A549 (cell line): ENCODE measurements around the gene FAM120A. TPM values are rescaled to one million over a fixed set of nuclear protein-coding genes. Genes with fewer than 3 reads are reported as not detected.

Source experiments
- ATAC-seq, 2 experiments: fragments of 200-7000 bp in 1 of 2; fragments of >200 bp in 1 of 2; cut with Nextera tagmentation in 1 of 2; cut with Tn5 transposase in 1 of 2; 3 replicates each; pipeline versions ENCODE4 v1.8.0 to v1.9.1; 2018 to 2020; ENCODE audit warnings: mild to moderate bottlenecking in 1 of 2, moderate library complexity in 1 of 2
- CTCF ChIA-PET: fragments of 300-600 bp; sonication (Branson Sonifier 250); formaldehyde crosslinking; extraction: SDS; loops from one replicate; lab custom pipeline; 2021; ENCODE audit warnings: antibody characterized with exemption, inconsistent platforms; lab: Yijun Ruan, JAX
- POLR2A ChIA-PET: fragments of 350-600 bp; formaldehyde crosslinking; extraction: SDS; loops from one replicate; lab custom pipeline; 2021; ENCODE audit warnings: antibody characterized with exemption, inconsistent platforms; lab: Yijun Ruan, JAX
- DNase-seq, 2 experiments: peaks; one replicate each; pipeline versions ENCODE4 v3.0.0 to v3.0.0-alpha.2; 2011 to 2016; ENCODE audit warnings: low read depth in 1 of 2, low spot score in 1 of 2
- FAIRE-seq: peaks from 2 replicates; lab custom pipeline; 2011; peaks lifted over from hg19 to GRCh38; lab: Jason Lieb, UNC
- H3K27ac ChIP-seq, 2 experiments: fragments of >200 bp; sonication (Bioruptor Twin); formaldehyde crosslinking; 3 replicates each; pipeline ENCODE4 v1.5.1; 2016 to 2017
- H3K4me1 ChIP-seq: fragments of >200 bp; sonication (Bioruptor Twin); formaldehyde crosslinking; 3 replicates; pipeline ENCODE4 v1.6.1; 2016
- H3K4me2 ChIP-seq: fragments of >200 bp; sonication (Bioruptor Twin); formaldehyde crosslinking; 3 replicates; pipeline ENCODE4 v1.6.1; 2016
- H3K4me3 ChIP-seq: fragments of >200 bp; sonication (Bioruptor Twin); formaldehyde crosslinking; 3 replicates; pipeline ENCODE4 v1.5.1; 2016
- H3K9me3 ChIP-seq: fragments of >200 bp; sonication (Bioruptor Twin); formaldehyde crosslinking; 3 replicates; pipeline ENCODE4 v1.6.1; 2016
- CHD2 ChIP-seq: fragments of 150-350 bp; IDR thresholded peaks from 2 replicates; pipeline ENCODE4 v1.6.1; 2014; ENCODE audit warnings: low read length; ENCODE audit not compliant: partially characterized antibody
- EP300 ChIP-seq, 2 experiments: fragments of >200 bp; sonication (Bioruptor Twin); formaldehyde crosslinking; IDR thresholded peaks; 2 replicates in 1 of 2; 3 replicates in 1 of 2; pipeline ENCODE4 v1.6.1; 2016 to 2017
- FOSB ChIP-seq: fragments of 250-450 bp; sonication (Bioruptor Pico); IDR thresholded peaks from 2 replicates; pipeline ENCODE4 v1.5.0; 2020; ENCODE audit warnings: mild to moderate bottlenecking, moderate library complexity
- FOSL2 ChIP-seq, 2 experiments: fragments of 450-650 bp in 1 of 2; fragments of >200 bp in 1 of 2; sonication (Bioruptor Twin) in 1 of 2; formaldehyde crosslinking; IDR thresholded peaks; 2 replicates each; pipeline versions ENCODE4 v1.5.0 to v1.6.1; 2016 to 2020; ENCODE audit warnings: mild to moderate bottlenecking in 1 of 2, moderate library complexity in 1 of 2
- HEYL ChIP-seq: fragments of 250-450 bp; sonication (Bioruptor Pico); IDR thresholded peaks from 2 replicates; pipeline ENCODE4 v1.8.0; 2021; ENCODE audit warnings: mild to moderate bottlenecking, moderate library complexity
- HOXA7 ChIP-seq: fragments of 250-450 bp; sonication (Bioruptor Pico); IDR thresholded peaks from 2 replicates; pipeline ENCODE4 v1.5.0; 2020; ENCODE audit warnings: mild to moderate bottlenecking, moderate library complexity
- HOXB5 ChIP-seq: fragments of 250-450 bp; sonication (Bioruptor Pico); IDR thresholded peaks from 2 replicates; pipeline ENCODE4 v1.5.0; 2020; ENCODE audit warnings: mild to moderate bottlenecking, moderate library complexity
- JUN ChIP-seq, 2 experiments: fragments of >200 bp; sonication (Bioruptor Twin); formaldehyde crosslinking; IDR thresholded peaks; 2 replicates in 1 of 2; 3 replicates in 1 of 2; pipeline ENCODE4 v1.6.1; 2016 to 2017
- KDM5A ChIP-seq: fragments of 200-600 bp; sonication (generic); IDR thresholded peaks from 2 replicates; pipeline ENCODE4 v1.6.1; 2016; ENCODE audit warnings: antibody characterized with exemption, mild to moderate bottlenecking
- MAFK ChIP-seq: fragments of 450-650 bp; IDR thresholded peaks from 2 replicates; pipeline ENCODE4 v1.6.1; 2014; ENCODE audit not compliant: partially characterized antibody
- POLR2A ChIP-seq: IDR thresholded peaks from 2 replicates; pipeline ENCODE4 v1.6.1; 2012; ENCODE audit warnings: mild to moderate bottlenecking, low read length
- RAD21 ChIP-seq, 2 experiments: fragments of >200 bp in 1 of 2; sonication (Bioruptor Twin) in 1 of 2; formaldehyde crosslinking in 1 of 2; IDR thresholded peaks in 1 of 2; conservative IDR thresholded peaks in 1 of 2; 2 replicates in 1 of 2; 3 replicates in 1 of 2; pipeline ENCODE4 v1.6.1; 2012 to 2018; ENCODE audit warnings: inconsistent platforms in 1 of 2
- SMC3 ChIP-seq: fragments of >200 bp; sonication (Bioruptor Twin); formaldehyde crosslinking; IDR thresholded peaks from 3 replicates; pipeline ENCODE4 v1.6.1; 2018; ENCODE audit warnings: inconsistent platforms
- SREBF2 ChIP-seq: fragments of 450-650 bp; IDR thresholded peaks from 2 replicates; pipeline ENCODE4 v1.6.1; 2014; ENCODE audit warnings: mild to moderate bottlenecking, moderate library complexity
- ZC3H11A ChIP-seq: fragments of 450-650 bp; IDR thresholded peaks from 2 replicates; pipeline ENCODE4 v1.6.1; 2014; ENCODE audit warnings: antibody characterized with exemption, mild to moderate bottlenecking
- ZSCAN20 ChIP-seq: fragments of 250-450 bp; sonication (Bioruptor Pico); IDR thresholded peaks from 2 replicates; pipeline ENCODE4 v1.8.0; 2022; ENCODE audit warnings: mild to moderate bottlenecking, moderate library complexity
- WGBS: methylation state at CpG from one replicate; pipeline ENCODE4 v1.1.6; 2017; ENCODE audit errors: missing lambda C conversion rate; 5-methylcytosine and 5-hydroxymethylcytosine counted together
- polyA plus RNA-seq, 4 experiments: library from polyadenylated mRNA; depleted of rRNA in 3 of 4; stranded (reverse); fragments of >200 nt; fragmentation: RNase III in 1 of 4; extraction: RNeasy Plus Mini Kit Qiagen cat#74134 plus additional on column Dnase treatment in 1 of 4; gene quantifications; 2 replicates in 3 of 4; 3 replicates in 1 of 4; pipeline ENCODE4 v1.2.3, GENCODE V29; 2011 to 2017
- TF ChIP-seq, protein P1 (sequence below): IDR thresholded peaks from 2 replicates; pipeline ENCODE4 v1.6.1; 2012
- TF ChIP-seq, protein P2 (sequence below): IDR thresholded peaks from 2 replicates; pipeline ENCODE4 v1.6.1; 2012; ENCODE audit warnings: low read depth, borderline replicate concordance
- TF ChIP-seq, protein P3 (sequence below): fragments of >200 bp; sonication (Bioruptor Twin); formaldehyde crosslinking; IDR thresholded peaks from 3 replicates; pipeline ENCODE4 v1.6.1; 2016
- TF ChIP-seq, protein P4 (sequence below): fragments of 450-650 bp; IDR thresholded peaks from 2 replicates; pipeline ENCODE4 v1.6.1; 2014; ENCODE audit warnings: antibody characterized with exemption
- TF ChIP-seq, protein P5 (sequence below): fragments of 200-600 bp; sonication (generic); IDR thresholded peaks from 2 replicates; pipeline ENCODE4 v1.6.1; 2016; ENCODE audit warnings: antibody characterized with exemption, mild to moderate bottlenecking, moderate library complexity
- TF ChIP-seq, protein P6 (sequence below): fragments of >200 bp; sonication (Bioruptor Twin); formaldehyde crosslinking; IDR thresholded peaks from 3 replicates; pipeline ENCODE4 v1.5.1; 2016

The FAM120A gene
- polyA plus RNA-seq, 2 of the 4 experiments (the other 2 are of a cell fraction): 86.3 to 111 TPM

DNA sequence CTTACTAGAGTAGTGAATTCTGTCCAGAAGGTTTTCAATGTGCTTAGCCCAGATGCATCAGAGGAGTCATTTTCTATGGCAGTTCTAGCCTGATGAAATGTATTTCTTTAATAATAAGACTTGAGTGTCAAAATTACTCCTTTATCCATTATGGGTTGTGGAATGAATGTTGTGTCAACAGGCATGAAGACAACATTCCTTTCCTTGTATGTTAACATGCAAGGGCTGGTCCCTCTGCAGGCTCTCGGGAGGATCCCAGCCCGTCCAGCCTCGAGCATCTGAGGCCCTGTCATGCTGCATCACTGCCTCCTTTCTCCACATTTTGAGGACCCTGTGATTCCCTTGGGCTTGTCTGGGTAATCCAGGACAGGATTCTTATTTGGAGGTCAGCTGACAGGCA, 44.8 kb downstream of the FAM120A start (continued):
- TF ChIP-seq MAFK (no peak), JUN (IDR thresholded peaks at IDR 0.05) (no peak)

DNA sequence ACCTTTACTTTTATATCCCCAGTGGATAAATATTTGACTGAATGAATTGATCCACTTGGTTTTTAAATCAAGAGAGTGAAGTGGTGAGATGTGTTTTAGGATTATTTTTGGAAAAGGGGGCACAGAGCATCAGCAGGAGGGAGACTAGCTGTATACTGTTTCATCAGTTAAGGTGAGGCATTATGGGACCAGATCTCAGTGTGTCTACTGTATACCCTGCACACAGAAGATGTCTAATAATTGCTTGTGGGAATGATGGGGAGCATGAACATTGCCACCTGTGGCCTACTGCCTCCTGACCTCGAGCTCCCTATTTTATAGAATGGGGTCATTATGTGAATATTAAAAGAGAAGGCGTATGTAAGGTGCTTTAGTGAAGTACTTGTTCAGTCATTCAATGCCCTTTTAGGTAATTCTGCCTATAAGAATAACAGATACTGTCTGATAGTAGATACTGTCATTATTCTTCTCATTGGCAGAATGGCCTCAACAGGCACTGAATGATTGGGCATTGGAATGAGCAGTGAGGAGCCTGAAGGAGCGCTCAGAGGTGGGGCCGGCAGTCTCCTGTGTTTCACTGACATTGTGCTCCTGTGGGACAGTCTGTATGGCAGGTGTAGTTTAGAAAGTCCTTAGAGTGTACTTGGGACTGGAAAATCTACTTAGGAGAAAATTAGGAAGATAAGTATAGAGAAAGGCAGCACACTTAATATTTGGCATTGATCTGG, 49.2 kb downstream of the FAM120A start:
- no peaks in the 10 kb centered on the region for H3K9me3 ChIP-seq
- peak overlapping the region in 1 of 2 experiments; percentile 33; a peak in 1 of 6 replicates for H3K27ac ChIP-seq
- peak in 1 of 2 experiments; percentile 18 for DNase-seq
- ChIA-PET CTCF (no interaction called here), POLR2A (no interaction called here)
- no peak for FAIRE-seq
- peak overlapping the region; percentile 76 for H3K4me2 ChIP-seq
- H3K4me3 ChIP-seq: peak overlapping the region; percentile 12; the same call in 1 of the 3 replicates
- ATAC-seq: peak in 1 of 2 experiments; percentile 51; a peak in 2 of 6 replicates
- WGBS: 78% methylated on average over 4 of the region's 4 CpGs
- TF ChIP-seq FOSL2 (IDR thresholded peaks at IDR 0.05) (no peak), FOSL2 (CRISPR knock-in tag; IDR thresholded peaks at IDR 0.05) (no peak)
- TF ChIP-seq, protein P1, sequence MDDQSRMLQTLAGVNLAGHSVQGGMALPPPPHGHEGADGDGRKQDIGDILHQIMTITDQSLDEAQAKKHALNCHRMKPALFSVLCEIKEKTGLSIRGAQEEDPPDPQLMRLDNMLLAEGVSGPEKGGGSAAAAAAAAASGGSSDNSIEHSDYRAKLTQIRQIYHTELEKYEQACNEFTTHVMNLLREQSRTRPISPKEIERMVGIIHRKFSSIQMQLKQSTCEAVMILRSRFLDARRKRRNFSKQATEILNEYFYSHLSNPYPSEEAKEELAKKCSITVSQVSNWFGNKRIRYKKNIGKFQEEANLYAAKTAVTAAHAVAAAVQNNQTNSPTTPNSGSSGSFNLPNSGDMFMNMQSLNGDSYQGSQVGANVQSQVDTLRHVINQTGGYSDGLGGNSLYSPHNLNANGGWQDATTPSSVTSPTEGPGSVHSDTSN: no peak
- TF ChIP-seq, protein P2, sequence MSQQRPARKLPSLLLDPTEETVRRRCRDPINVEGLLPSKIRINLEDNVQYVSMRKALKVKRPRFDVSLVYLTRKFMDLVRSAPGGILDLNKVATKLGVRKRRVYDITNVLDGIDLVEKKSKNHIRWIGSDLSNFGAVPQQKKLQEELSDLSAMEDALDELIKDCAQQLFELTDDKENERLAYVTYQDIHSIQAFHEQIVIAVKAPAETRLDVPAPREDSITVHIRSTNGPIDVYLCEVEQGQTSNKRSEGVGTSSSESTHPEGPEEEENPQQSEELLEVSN: no peak
- peaks cover 20% of the 10 kb centered on the region for H3K4me1 ChIP-seq

DNA sequence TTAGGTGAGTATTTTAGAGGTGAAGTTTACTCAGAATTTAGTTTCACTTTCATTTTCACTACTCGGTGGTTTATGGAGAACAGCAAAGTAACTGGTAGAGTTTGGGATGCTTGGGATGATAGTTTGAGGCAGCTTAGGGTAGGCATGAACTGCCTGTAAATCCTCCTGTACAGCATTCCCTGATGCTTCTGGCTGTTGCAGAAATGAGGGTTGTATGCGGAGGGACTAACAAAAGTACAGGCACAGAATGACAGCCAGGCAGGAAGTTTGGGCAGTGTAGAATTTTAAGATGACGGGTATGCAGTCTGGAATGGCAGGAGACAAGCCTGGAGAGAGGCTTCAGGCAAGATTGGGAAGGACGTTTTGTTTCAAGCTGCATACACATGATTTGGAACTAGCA, 49.9 kb downstream of the FAM120A start:
- no peak for DNase-seq
- H3K9me3 ChIP-seq: no peaks in the 10 kb centered on the region
- 64% methylated on average over 4 of the region's 4 CpGs for WGBS
- TF ChIP-seq SREBF2 (no peak), ZSCAN20 (CRISPR knock-in tag) (no peak), POLR2A (no peak), FOSB (CRISPR knock-in tag) (no peak), HOXB5 (CRISPR knock-in tag) (no peak), HOXA7 (CRISPR knock-in tag) (no peak)
- TF ChIP-seq, protein P3, sequence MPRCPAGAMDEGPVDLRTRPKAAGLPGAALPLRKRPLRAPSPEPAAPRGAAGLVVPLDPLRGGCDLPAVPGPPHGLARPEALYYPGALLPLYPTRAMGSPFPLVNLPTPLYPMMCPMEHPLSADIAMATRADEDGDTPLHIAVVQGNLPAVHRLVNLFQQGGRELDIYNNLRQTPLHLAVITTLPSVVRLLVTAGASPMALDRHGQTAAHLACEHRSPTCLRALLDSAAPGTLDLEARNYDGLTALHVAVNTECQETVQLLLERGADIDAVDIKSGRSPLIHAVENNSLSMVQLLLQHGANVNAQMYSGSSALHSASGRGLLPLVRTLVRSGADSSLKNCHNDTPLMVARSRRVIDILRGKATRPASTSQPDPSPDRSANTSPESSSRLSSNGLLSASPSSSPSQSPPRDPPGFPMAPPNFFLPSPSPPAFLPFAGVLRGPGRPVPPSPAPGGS: no peak
- peak overlapping the region; percentile 76 for H3K4me2 ChIP-seq
- ChIA-PET POLR2A (no interaction called here), CTCF (no interaction called here)
- peaks cover 20% of the 10 kb centered on the region for H3K4me1 ChIP-seq
- no peak; a peak in 1 of 6 replicates for ATAC-seq
- peak overlapping the region in 1 of 2 experiments; percentile 14; a peak in 1 of 6 replicates for H3K27ac ChIP-seq
- no peak for FAIRE-seq
- peak overlapping the region; percentile 12; the same call in 1 of the 3 replicates for H3K4me3 ChIP-seq

DNA sequence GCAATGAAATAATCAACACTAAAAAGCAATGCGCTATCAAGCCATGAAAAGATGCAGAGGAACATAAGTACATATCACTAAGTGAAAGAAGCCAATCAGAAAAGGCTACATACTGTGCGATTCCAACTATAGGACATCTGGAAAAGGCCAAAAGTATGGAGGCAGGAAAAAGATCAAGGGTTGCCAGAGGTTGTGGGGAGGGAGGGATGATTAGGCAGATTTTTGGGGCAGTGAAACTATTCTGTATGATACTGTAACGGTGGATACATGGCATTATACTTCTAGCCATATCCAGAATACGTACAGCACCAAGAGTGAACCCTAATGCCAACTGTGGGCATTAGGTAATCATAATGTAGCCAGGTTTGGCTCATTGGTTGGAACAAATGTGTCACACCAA, 51.9 kb downstream of the FAM120A start:
- POLR2A ChIA-PET: no interaction called here
- ATAC-seq (no peak), DNase-seq (no peak), FAIRE-seq (no peak)
- CTCF ChIA-PET: interaction anchor here (1.1 kb wide), 1 partner anchor 63 kb away, joined by 5 read pairs; no protein-coding TSS in a partner anchor
- H3K4me2 ChIP-seq: no peak overlapping the region
- no peak overlapping the region for H3K4me3 ChIP-seq
- peaks cover 20% of the 10 kb centered on the region for H3K4me1 ChIP-seq
- no peak overlapping the region for H3K27ac ChIP-seq
- no peaks in the 10 kb centered on the region for H3K9me3 ChIP-seq
- WGBS: 94% methylated on average over 4 of the region's 4 CpGs
- TF ChIP-seq CHD2 (no peak), RAD21 (conservative IDR thresholded peaks at IDR 0.05 in 1 of 2, IDR thresholded peaks at IDR 0.05 in 1 of 2) (no peak), EP300 (IDR thresholded peaks at IDR 0.05) (no peak), HEYL (CRISPR knock-in tag) (no peak), KDM5A (no peak), SMC3 (no peak), HOXA7 (CRISPR knock-in tag) (no peak), ZC3H11A (no peak)
- TF ChIP-seq, protein P4, sequence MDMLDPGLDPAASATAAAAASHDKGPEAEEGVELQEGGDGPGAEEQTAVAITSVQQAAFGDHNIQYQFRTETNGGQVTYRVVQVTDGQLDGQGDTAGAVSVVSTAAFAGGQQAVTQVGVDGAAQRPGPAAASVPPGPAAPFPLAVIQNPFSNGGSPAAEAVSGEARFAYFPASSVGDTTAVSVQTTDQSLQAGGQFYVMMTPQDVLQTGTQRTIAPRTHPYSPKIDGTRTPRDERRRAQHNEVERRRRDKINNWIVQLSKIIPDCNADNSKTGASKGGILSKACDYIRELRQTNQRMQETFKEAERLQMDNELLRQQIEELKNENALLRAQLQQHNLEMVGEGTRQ: no peak
- TF ChIP-seq, protein P5, sequence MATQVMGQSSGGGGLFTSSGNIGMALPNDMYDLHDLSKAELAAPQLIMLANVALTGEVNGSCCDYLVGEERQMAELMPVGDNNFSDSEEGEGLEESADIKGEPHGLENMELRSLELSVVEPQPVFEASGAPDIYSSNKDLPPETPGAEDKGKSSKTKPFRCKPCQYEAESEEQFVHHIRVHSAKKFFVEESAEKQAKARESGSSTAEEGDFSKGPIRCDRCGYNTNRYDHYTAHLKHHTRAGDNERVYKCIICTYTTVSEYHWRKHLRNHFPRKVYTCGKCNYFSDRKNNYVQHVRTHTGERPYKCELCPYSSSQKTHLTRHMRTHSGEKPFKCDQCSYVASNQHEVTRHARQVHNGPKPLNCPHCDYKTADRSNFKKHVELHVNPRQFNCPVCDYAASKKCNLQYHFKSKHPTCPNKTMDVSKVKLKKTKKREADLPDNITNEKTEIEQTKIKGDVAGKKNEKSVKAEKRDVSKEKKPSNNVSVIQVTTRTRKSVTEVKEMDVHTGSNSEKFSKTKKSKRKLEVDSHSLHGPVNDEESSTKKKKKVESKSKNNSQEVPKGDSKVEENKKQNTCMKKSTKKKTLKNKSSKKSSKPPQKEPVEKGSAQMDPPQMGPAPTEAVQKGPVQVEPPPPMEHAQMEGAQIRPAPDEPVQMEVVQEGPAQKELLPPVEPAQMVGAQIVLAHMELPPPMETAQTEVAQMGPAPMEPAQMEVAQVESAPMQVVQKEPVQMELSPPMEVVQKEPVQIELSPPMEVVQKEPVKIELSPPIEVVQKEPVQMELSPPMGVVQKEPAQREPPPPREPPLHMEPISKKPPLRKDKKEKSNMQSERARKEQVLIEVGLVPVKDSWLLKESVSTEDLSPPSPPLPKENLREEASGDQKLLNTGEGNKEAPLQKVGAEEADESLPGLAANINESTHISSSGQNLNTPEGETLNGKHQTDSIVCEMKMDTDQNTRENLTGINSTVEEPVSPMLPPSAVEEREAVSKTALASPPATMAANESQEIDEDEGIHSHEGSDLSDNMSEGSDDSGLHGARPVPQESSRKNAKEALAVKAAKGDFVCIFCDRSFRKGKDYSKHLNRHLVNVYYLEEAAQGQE: no peak
- TF ChIP-seq, protein P6, sequence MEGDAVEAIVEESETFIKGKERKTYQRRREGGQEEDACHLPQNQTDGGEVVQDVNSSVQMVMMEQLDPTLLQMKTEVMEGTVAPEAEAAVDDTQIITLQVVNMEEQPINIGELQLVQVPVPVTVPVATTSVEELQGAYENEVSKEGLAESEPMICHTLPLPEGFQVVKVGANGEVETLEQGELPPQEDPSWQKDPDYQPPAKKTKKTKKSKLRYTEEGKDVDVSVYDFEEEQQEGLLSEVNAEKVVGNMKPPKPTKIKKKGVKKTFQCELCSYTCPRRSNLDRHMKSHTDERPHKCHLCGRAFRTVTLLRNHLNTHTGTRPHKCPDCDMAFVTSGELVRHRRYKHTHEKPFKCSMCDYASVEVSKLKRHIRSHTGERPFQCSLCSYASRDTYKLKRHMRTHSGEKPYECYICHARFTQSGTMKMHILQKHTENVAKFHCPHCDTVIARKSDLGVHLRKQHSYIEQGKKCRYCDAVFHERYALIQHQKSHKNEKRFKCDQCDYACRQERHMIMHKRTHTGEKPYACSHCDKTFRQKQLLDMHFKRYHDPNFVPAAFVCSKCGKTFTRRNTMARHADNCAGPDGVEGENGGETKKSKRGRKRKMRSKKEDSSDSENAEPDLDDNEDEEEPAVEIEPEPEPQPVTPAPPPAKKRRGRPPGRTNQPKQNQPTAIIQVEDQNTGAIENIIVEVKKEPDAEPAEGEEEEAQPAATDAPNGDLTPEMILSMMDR: no peak
